ENCODE data around the gene VPS33B. TPM values are rescaled to one million over a fixed set of nuclear protein-coding genes. Genes with fewer than 3 reads are reported as not detected.

Gene VPS33B
- 10 to 100 TPM; 22.8 to 26.2 TPM for total RNA-seq

DNA sequence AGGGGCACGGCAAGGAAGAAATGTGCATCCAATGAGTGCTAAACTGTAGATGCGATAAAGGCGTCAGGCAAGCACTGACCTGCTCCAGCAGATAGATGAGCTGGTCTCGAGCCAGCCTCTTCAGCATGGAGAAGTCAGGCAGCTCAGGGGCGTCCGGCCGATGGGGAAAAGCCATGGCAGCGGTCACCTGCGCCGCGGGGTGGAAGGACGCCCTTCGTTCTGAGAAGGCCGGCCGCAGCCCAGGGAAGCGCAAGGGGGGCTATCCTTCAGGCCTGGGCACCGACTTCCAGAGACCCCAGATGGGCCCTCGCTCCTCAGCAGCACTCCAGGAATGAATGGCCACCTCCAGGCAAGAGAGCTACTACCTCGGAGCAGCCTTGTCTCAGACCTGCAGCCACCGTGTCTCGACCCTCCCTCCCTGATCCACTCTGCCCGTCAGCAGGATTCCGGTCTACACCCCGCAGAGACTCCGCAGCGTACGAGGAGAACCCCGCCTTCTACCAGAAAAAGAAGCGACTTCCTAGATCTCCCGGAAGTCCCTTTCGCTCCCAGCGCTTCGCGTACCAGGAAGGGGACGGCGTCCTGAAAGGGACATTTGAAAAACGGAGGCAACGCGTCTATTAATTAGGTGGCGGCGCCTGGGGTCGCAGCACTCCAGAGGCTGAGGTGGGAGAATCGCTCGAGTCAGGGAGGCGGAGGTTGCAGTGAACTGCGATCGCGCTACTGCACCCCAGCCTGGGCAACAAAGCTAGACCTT lies at the start of gene VPS33B:
Gene VPS33B, minus strand, starts transcription at position 520 of the 757 bp plus-strand sequence. Its CDS starts 345 bp downstream, at position 175.
- ATAC-seq (ENCODE audit: low read depth) (peak; percentile 70), DNase-seq (peak; percentile 75)
- H3K36me3 Mint-ChIP-seq, result peaks cover 2% of the 10 kb centered on the region
- peak within 1 kb of the TSS; percentile 84 for H3K27ac Mint-ChIP-seq
- peaks cover 24% of the 10 kb centered on the region for H3K4me1 Mint-ChIP-seq
- H3K4me3 Mint-ChIP-seq, result peak within 1 kb of the TSS; percentile 97
- H3K27me3 Mint-ChIP-seq, result no peaks in the 10 kb centered on the region
- POLR2A ChIA-PET, result interaction anchor here (0.5 to 2.2 kb wide), 11 partner anchors 11 to 1024 kb away, joined by 3 to 10 read pairs (median 3); partner anchors contain the start of genes PRC1, RCCD1 and UNC45A
- no peaks in the 10 kb centered on the region for H3K9me3 Mint-ChIP-seq

DNA sequence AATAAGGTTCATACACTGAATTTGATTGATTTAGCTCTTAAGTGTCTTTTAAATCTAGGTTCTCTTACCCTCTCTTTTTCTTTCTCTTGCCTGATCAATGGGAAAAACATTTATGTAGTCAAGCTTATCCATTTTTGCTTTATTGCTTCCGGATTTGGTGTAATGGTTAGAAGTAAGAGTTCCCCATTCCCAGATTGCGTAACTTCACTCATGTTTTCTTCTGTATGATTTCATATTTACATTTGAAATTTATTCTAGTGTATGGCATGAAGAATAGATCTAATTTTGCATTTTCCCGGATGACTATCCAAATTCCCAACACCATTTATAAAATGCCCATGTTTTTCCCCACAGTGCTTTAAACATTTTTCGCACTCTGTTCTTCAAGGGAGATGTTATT lies 49.8 kb upstream of the VPS33B start:
- Mint-ChIP-seq H3K36me3 (no peaks in the 10 kb centered on the region), H3K4me3 (no peak overlapping the region), H3K4me1 (no peaks in the 10 kb centered on the region), H3K9me3 (no peaks in the 10 kb centered on the region), H3K27ac (no peak overlapping the region), H3K27me3 (peaks cover 22% of the 10 kb centered on the region)
- DNase-seq, result no peak
- no peak for ATAC-seq (ENCODE audit: low read depth)
- POLR2A ChIA-PET, result no interaction called here

DNA sequence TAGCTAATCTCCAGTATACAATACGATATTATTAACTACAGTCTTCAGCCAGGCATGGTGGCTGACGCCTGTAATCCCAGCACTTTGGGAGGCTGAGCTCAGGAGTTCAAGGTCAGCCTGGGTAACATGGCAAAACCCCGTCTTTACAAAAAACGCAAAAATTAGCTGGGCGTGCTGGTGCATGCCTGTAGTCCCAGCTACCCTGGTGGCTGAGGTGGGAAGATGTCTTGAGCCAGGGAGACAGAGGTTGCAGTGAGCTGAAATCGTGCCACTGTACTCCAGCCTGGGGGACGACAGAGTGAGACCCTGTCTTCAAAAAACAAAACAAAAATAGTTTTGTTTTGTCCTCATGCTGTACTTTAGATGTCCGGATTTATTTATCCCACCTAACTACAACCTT lies 48.5 kb upstream of the VPS33B start:
- no peak for DNase-seq
- no peak for ATAC-seq (ENCODE audit: low read depth)
- Mint-ChIP-seq H3K27ac (no peak overlapping the region), H3K9me3 (no peaks in the 10 kb centered on the region), H3K4me1 (no peaks in the 10 kb centered on the region), H3K27me3 (peaks cover 29% of the 10 kb centered on the region), H3K36me3 (no peaks in the 10 kb centered on the region), H3K4me3 (no peak overlapping the region)
- POLR2A ChIA-PET, result no interaction called here

- ATAC-seq (ENCODE audit: low read depth) (no peak), DNase-seq (no peak)
- Mint-ChIP-seq H3K9me3 (peaks cover 3% of the 10 kb centered on the region), H3K36me3 (no peaks in the 10 kb centered on the region), H3K27me3 (peaks cover 26% of the 10 kb centered on the region), H3K27ac (no peak overlapping the region), H3K4me3 (no peak overlapping the region), H3K4me1 (no peaks in the 10 kb centered on the region)
- POLR2A ChIA-PET, result no interaction called here
Measured at GRCh38 chr15:91068966-91069365, 46.6 kb upstream of the VPS33B start.

GRCh38 chr15:91068436-91068835 lies 46.0 kb upstream of the VPS33B start:
- H3K27ac Mint-ChIP-seq, result no peak overlapping the region
- H3K27me3 Mint-ChIP-seq, result peaks cover 26% of the 10 kb centered on the region
- ATAC-seq (ENCODE audit: low read depth), result no peak
- no peak for DNase-seq
- no peak overlapping the region for H3K4me3 Mint-ChIP-seq
- peaks cover 5% of the 10 kb centered on the region for H3K9me3 Mint-ChIP-seq
- H3K4me1 Mint-ChIP-seq, result no peaks in the 10 kb centered on the region
- POLR2A ChIA-PET, result interaction anchor here (0.6 kb wide), 1 partner anchor 9 kb away, joined by 4 read pairs; no protein-coding TSS in a partner anchor
- no peaks in the 10 kb centered on the region for H3K36me3 Mint-ChIP-seq

- ATAC-seq (ENCODE audit: low read depth), result no peak
- peaks cover 20% of the 10 kb centered on the region for H3K27me3 Mint-ChIP-seq
- DNase-seq, result no peak
- no peak overlapping the region for H3K27ac Mint-ChIP-seq
- no peaks in the 10 kb centered on the region for H3K36me3 Mint-ChIP-seq
- peaks cover 2% of the 10 kb centered on the region for H3K4me1 Mint-ChIP-seq
- POLR2A ChIA-PET, result no interaction called here
- H3K4me3 Mint-ChIP-seq, result no peak overlapping the region
- H3K9me3 Mint-ChIP-seq, result peaks cover 5% of the 10 kb centered on the region
Measured at GRCh38 chr15:91067036-91067435, 44.6 kb upstream of the VPS33B start.

DNA sequence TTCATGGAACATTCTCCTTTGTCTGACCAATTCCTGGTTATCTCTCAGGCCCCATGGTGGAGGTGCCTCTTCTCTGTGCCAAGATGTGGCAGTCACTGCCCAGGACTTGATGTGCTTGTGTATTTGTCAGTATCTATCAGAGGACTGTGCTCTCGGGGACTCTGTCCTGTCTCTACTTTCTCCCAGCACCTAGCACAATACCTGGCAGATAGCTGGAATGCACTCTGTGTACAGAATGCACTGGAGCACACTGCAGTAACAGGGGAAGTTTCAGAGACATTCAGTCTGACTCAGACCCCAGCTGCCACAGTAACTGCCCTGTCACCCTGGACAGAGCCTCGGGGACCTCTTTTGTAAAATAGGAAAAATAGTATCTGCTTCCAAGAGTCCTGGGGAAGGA lies 43.1 kb upstream of the VPS33B start:
- no peak overlapping the region for H3K27ac Mint-ChIP-seq
- POLR2A ChIA-PET, result no interaction called here
- peaks cover 5% of the 10 kb centered on the region for H3K9me3 Mint-ChIP-seq
- H3K27me3 Mint-ChIP-seq, result peaks cover 15% of the 10 kb centered on the region
- H3K4me3 Mint-ChIP-seq, result no peak overlapping the region
- H3K36me3 Mint-ChIP-seq, result no peaks in the 10 kb centered on the region
- peaks cover 2% of the 10 kb centered on the region for H3K4me1 Mint-ChIP-seq
- DNase-seq (no peak), ATAC-seq (ENCODE audit: low read depth) (no peak)

DNA sequence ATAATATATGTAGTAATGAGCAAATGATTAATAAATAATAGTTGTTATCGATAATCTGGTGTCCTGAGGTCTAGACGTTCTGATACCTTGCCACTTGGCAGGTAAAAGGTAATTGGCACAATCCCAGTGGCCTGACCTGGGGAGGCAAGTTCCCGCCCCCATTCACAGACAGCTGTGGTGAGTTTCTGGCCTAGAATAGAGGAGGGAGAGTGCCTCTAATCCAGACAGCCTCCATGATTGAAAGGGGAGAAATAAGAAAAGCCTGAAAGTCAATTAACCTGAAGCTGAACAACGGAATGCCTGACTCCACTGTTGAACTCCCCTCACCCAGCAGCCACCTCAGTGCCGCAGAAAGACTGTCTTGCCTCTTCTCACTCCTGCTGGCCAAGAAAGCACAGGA lies 39.6 kb upstream of the VPS33B start:
- H3K9me3 Mint-ChIP-seq, result peaks cover 5% of the 10 kb centered on the region
- peaks cover 30% of the 10 kb centered on the region for H3K27me3 Mint-ChIP-seq
- no peak overlapping the region for H3K4me3 Mint-ChIP-seq
- no peak for DNase-seq
- ATAC-seq (ENCODE audit: low read depth), result no peak
- POLR2A ChIA-PET, result no interaction called here
- H3K36me3 Mint-ChIP-seq, result no peaks in the 10 kb centered on the region
- peaks cover 2% of the 10 kb centered on the region for H3K4me1 Mint-ChIP-seq
- H3K27ac Mint-ChIP-seq, result no peak overlapping the region

- peaks cover 5% of the 10 kb centered on the region for H3K9me3 Mint-ChIP-seq
Measured at GRCh38 chr15:91061230-91061629, 38.8 kb upstream of the VPS33B start.

GRCh38 chr15:91055548-91056331 lies 33.3 kb upstream of the VPS33B start:
- no peak for ATAC-seq (ENCODE audit: low read depth)

More at GRCh38 chr15:91061230-91061629, 38.8 kb upstream of the VPS33B start:
- no peaks in the 10 kb centered on the region for H3K36me3 Mint-ChIP-seq
- POLR2A ChIA-PET, result no interaction called here
- no peak overlapping the region for H3K4me3 Mint-ChIP-seq
- no peak overlapping the region for H3K27ac Mint-ChIP-seq
- DNase-seq (no peak), ATAC-seq (ENCODE audit: low read depth) (no peak)
- peaks cover 2% of the 10 kb centered on the region for H3K4me1 Mint-ChIP-seq
- peaks cover 34% of the 10 kb centered on the region for H3K27me3 Mint-ChIP-seq

DNA sequence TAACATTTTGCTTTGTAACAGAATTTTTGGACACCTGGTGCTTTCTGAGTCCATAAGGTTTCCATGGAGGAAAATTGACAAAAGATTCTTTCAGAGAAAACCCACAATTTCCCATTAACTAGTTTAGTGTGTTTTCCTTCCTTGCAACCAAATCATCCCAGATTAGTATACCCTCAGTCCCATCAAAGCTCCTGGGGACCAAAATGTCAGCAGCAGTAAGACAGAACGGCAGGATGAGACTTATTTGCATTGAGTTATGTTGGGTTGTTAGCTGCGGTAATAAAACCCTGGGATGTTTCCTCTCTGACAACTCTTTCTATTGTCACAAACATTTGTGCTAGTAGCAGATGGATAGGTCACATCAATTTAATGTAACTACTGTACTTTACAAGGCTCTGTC lies 32.4 kb upstream of the VPS33B start:
- no peak overlapping the region for H3K4me3 Mint-ChIP-seq
- H3K9me3 Mint-ChIP-seq, result no peaks in the 10 kb centered on the region
- no peak for ATAC-seq (ENCODE audit: low read depth)
- H3K27ac Mint-ChIP-seq, result no peak overlapping the region
- no peak for DNase-seq
- POLR2A ChIA-PET, result no interaction called here
- H3K4me1 Mint-ChIP-seq, result peaks cover under 1% of the 10 kb centered on the region
- peaks cover 57% of the 10 kb centered on the region for H3K27me3 Mint-ChIP-seq
- no peaks in the 10 kb centered on the region for H3K36me3 Mint-ChIP-seq

More at GRCh38 chr15:91055548-91056331, 33.3 kb upstream of the VPS33B start:
- peaks cover 58% of the 10 kb centered on the region for H3K27me3 Mint-ChIP-seq
- H3K9me3 Mint-ChIP-seq, result no peaks in the 10 kb centered on the region
- H3K27ac Mint-ChIP-seq, result no peak overlapping the region
- no peak overlapping the region for H3K4me3 Mint-ChIP-seq
- no peaks in the 10 kb centered on the region for H3K4me1 Mint-ChIP-seq
- DNase-seq, result no peak
- POLR2A ChIA-PET, result no interaction called here
- no peaks in the 10 kb centered on the region for H3K36me3 Mint-ChIP-seq

GRCh38 chr15:91051248-91051647 lies 28.9 kb upstream of the VPS33B start:
- H3K27me3 Mint-ChIP-seq, result peaks cover 37% of the 10 kb centered on the region
- no peaks in the 10 kb centered on the region for H3K36me3 Mint-ChIP-seq
- peaks cover 21% of the 10 kb centered on the region for H3K4me1 Mint-ChIP-seq

DNA sequence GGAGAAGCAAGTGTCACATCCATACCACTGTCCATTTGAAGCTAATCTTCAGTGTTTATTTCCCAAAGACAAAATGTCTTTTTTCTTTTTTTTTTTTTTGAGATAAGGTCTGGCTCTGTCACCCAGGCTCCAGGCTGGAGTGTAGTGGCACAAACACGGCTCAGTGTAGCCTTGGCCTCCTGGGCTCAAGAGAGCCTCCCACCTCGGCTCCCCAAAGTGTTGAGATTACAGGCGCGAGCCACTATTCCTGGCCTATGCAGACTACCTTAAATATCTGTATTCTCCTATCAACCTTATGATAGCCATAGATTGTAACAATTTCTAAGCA lies 27.7 kb upstream of the VPS33B start:
- POLR2A ChIA-PET, result interaction anchor here (0.8 to 2.2 kb wide), 5 partner anchors 28 to 147 kb away, joined by 3 to 8 read pairs (median 6); partner anchors contain the start of genes HDDC3, MAN2A2, RCCD1 and UNC45A
- Mint-ChIP-seq H3K27ac (no peak overlapping the region), H3K4me3 (no peak overlapping the region), H3K27me3 (peaks cover 29% of the 10 kb centered on the region), H3K36me3 (no peaks in the 10 kb centered on the region), H3K9me3 (peaks cover 3% of the 10 kb centered on the region), H3K4me1 (peaks cover 22% of the 10 kb centered on the region)
- DNase-seq (no peak), ATAC-seq (ENCODE audit: low read depth) (peak; percentile 6)

More at GRCh38 chr15:91051248-91051647, 28.9 kb upstream of the VPS33B start:
- DNase-seq (no peak), ATAC-seq (ENCODE audit: low read depth) (no peak)
- no peak overlapping the region for H3K27ac Mint-ChIP-seq
- peaks cover 3% of the 10 kb centered on the region for H3K9me3 Mint-ChIP-seq
- H3K4me3 Mint-ChIP-seq, result no peak overlapping the region
- POLR2A ChIA-PET, result no interaction called here

All from activated naive CD8-positive, alpha-beta T cell treated with anti-CD3 and anti-CD28 coated beads, Interleukin-2, amount 10 ng/mL, durations not matched to agents 7 days and 5 days (primary cell).